ENCODE data around the gene CD300LB. TPM values are rescaled to one million over a fixed set of nuclear protein-coding genes. Genes with fewer than 3 reads are reported as not detected.

CD300LB gene
- total RNA-seq, 2 experiments from 2014 or later = not detected

DNA sequence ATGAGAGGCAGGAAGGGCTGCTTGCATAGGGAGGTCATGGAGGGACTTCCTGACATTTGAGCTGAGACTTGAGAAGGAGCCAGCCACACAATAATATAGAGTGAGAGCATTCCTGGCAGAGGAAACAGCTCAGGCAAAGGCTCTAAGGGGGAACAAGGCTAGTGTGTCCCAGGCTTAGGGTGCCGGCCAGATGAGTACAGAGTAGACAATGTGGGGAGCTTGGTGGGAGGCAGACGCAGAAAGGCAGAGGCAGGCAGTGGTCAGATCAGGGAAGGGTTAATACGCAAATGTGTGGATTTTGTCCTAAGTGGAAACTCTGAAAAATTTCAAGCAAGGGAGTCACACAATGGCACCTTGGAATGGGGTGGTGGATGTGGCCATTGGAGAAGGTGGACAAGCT lies 31.3 kb downstream of the CD300LB start:
- no peaks in the 10 kb centered on the region for H3K4me1 ChIP-seq (ENCODE audit: insufficient read depth, low read length, poor library complexity, severe bottlenecking)
- POLR2A ChIA-PET = no interaction called here
- no TSS peak for BruUV-seq (replicated peaks)

GRCh38 chr17:74497471-74497870 lies 33.8 kb downstream of the CD300LB start:
- no peak for DNase-seq (ENCODE audit: low spot score)
- no peaks in the 10 kb centered on the region for H3K4me1 ChIP-seq (ENCODE audit: insufficient read depth, low read length, poor library complexity, severe bottlenecking)
- no peaks in the 10 kb centered on the region for H3K9me2 ChIP-seq (ENCODE audit: insufficient read depth, low read length)
- H3K9me3 ChIP-seq (ENCODE audit: low read length) = no peaks in the 10 kb centered on the region
- ChIA-PET POLR2A (interaction anchor here (0.8 kb wide), 1 partner anchor 12 kb away, joined by 3 read pairs; no protein-coding TSS in a partner anchor), CTCF (ENCODE audit: unreplicated experiment) (no interaction called here)
- H4K20me1 ChIP-seq (ENCODE audit: insufficient read depth, low read length) = no peaks in the 10 kb centered on the region
- no TSS peak for BruUV-seq (replicated peaks)
- no peak overlapping the region for H3K4me2 ChIP-seq (ENCODE audit: low read length)
- H3K27ac ChIP-seq (ENCODE audit: low read depth, low read length, poor library complexity, severe bottlenecking) = no peak overlapping the region
- H3K79me2 ChIP-seq (ENCODE audit: insufficient read depth, low read depth, low read length) = no peaks in the 10 kb centered on the region
- H3K36me3 ChIP-seq (ENCODE audit: insufficient read depth, low read length) = no peaks in the 10 kb centered on the region
- intact Hi-C loops (cut with micrococcal nuclease; ENCODE audit: unreplicated experiment) = no loop called here
- H3K4me3 ChIP-seq (ENCODE audit: low read depth, low read length, poor library complexity, severe bottlenecking) = no peak overlapping the region
- TF ChIP-seq, protein P1, sequence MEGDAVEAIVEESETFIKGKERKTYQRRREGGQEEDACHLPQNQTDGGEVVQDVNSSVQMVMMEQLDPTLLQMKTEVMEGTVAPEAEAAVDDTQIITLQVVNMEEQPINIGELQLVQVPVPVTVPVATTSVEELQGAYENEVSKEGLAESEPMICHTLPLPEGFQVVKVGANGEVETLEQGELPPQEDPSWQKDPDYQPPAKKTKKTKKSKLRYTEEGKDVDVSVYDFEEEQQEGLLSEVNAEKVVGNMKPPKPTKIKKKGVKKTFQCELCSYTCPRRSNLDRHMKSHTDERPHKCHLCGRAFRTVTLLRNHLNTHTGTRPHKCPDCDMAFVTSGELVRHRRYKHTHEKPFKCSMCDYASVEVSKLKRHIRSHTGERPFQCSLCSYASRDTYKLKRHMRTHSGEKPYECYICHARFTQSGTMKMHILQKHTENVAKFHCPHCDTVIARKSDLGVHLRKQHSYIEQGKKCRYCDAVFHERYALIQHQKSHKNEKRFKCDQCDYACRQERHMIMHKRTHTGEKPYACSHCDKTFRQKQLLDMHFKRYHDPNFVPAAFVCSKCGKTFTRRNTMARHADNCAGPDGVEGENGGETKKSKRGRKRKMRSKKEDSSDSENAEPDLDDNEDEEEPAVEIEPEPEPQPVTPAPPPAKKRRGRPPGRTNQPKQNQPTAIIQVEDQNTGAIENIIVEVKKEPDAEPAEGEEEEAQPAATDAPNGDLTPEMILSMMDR (conservative IDR thresholded peaks at IDR 0.05; ENCODE audit: low read length) = no peak
- TF ChIP-seq EZH2phosphoT487 (IDR thresholded peaks at IDR 0.05; ENCODE audit: borderline replicate concordance, low read depth, low read length) = no peak
- H2AFZ ChIP-seq (ENCODE audit: low read length) = no peak overlapping the region

More for the DNA sequence above, 31.3 kb downstream of the CD300LB start:
- CTCF ChIA-PET (ENCODE audit: unreplicated experiment) = no interaction called here
- intact Hi-C loops (cut with micrococcal nuclease; ENCODE audit: unreplicated experiment) = no loop called here
- H4K20me1 ChIP-seq (ENCODE audit: insufficient read depth, low read length) = no peaks in the 10 kb centered on the region
- H3K27ac ChIP-seq (ENCODE audit: low read depth, low read length, poor library complexity, severe bottlenecking) = no peak overlapping the region
- H3K4me2 ChIP-seq (ENCODE audit: low read length) = no peak overlapping the region
- TF ChIP-seq EZH2phosphoT487 (IDR thresholded peaks at IDR 0.05; ENCODE audit: borderline replicate concordance, low read depth, low read length) = no peak
- TF ChIP-seq, protein P1 (conservative IDR thresholded peaks at IDR 0.05; ENCODE audit: low read length) = no peak
- no peaks in the 10 kb centered on the region for H3K9me2 ChIP-seq (ENCODE audit: insufficient read depth, low read length)
- H3K9me3 ChIP-seq (ENCODE audit: low read length) = no peaks in the 10 kb centered on the region
- no peak overlapping the region for H2AFZ ChIP-seq (ENCODE audit: low read length)
- no peaks in the 10 kb centered on the region for H3K36me3 ChIP-seq (ENCODE audit: insufficient read depth, low read length)
- no peaks in the 10 kb centered on the region for H3K79me2 ChIP-seq (ENCODE audit: insufficient read depth, low read depth, low read length)
- H3K4me3 ChIP-seq (ENCODE audit: low read depth, low read length, poor library complexity, severe bottlenecking) = no peak overlapping the region
- no peak for DNase-seq (ENCODE audit: low spot score)

- ChIA-PET CTCF (ENCODE audit: unreplicated experiment) (no interaction called here), POLR2A (no interaction called here)
- TF ChIP-seq EZH2phosphoT487 (IDR thresholded peaks at IDR 0.05; ENCODE audit: borderline replicate concordance, low read depth, low read length) = no peak
- TF ChIP-seq, protein P1 (conservative IDR thresholded peaks at IDR 0.05; ENCODE audit: low read length) = peak; percentile 99
- Histone ChIP-seq H3K4me2 (ENCODE audit: low read length) (no peak overlapping the region), H3K4me1 (ENCODE audit: insufficient read depth, low read length, poor library complexity, severe bottlenecking) (no peaks in the 10 kb centered on the region), H3K36me3 (ENCODE audit: insufficient read depth, low read length) (no peaks in the 10 kb centered on the region), H3K27ac (ENCODE audit: low read depth, low read length, poor library complexity, severe bottlenecking) (no peak overlapping the region), H3K9me2 (ENCODE audit: insufficient read depth, low read length) (no peaks in the 10 kb centered on the region), H3K9me3 (ENCODE audit: low read length) (no peaks in the 10 kb centered on the region), H4K20me1 (ENCODE audit: insufficient read depth, low read length) (no peaks in the 10 kb centered on the region), H3K4me3 (ENCODE audit: low read depth, low read length, poor library complexity, severe bottlenecking) (no peak overlapping the region), H2AFZ (ENCODE audit: low read length) (no peak overlapping the region), H3K79me2 (ENCODE audit: insufficient read depth, low read depth, low read length) (no peaks in the 10 kb centered on the region)
- DNase-seq (ENCODE audit: low spot score) = peak; percentile 80
- intact Hi-C loops (cut with micrococcal nuclease; ENCODE audit: unreplicated experiment) = loop anchor here (1.0 kb wide), 4 partner anchors 36 to 125 kb away; no protein-coding TSS in a partner anchor
- no TSS peak for BruUV-seq (replicated peaks)
Observed at GRCh38 chr17:74493331-74493833, 37.9 kb downstream of the CD300LB start.

Measured in OCI-LY7 (cell line).